Thyroid gland (tissue), 4 donors: ENCODE data around the gene ARMC2. TPM values are rescaled to one million over a fixed set of nuclear protein-coding genes. Genes with fewer than 3 reads are reported as not detected.

Source experiments
- DNase-seq, 2 donors: peaks; one replicate each; pipeline ENCODE4 v3.0.0-alpha.2; 2019
- H3K27ac ChIP-seq, 3 donors: fragments of 200-600 bp; sonication (generic); 1 replicate in 2 of 3; 2 replicates in 1 of 3; pipeline ENCODE4 v1.5.1; 2016 to 2019; ENCODE audit warnings: mild to moderate bottlenecking in 1 of 3, moderate library complexity in 1 of 3
- H3K27me3 ChIP-seq: fragments of 200-600 bp; sonication (generic); one replicate; pipeline ENCODE4 v1.5.1; 2019
- H3K36me3 ChIP-seq, 2 donors: fragments of 200-600 bp; sonication (generic); one replicate each; pipeline ENCODE4 v1.5.1; 2016 to 2019
- H3K4me1 ChIP-seq, 2 donors: fragments of 200-600 bp; sonication (generic); one replicate each; pipeline ENCODE4 v1.5.1; 2017 to 2019
- H3K4me3 ChIP-seq, 3 donors: fragments of 200-600 bp; sonication (generic); replicated peaks in 1 of 3; 1 replicate in 2 of 3; 2 replicates in 1 of 3; pipeline ENCODE4 v1.5.1; 2016; ENCODE audit warnings: mild to moderate bottlenecking in 1 of 3
- H3K9me3 ChIP-seq: fragments of 200-600 bp; sonication (generic); one replicate; pipeline ENCODE4 v1.5.1; 2017
- CTCF ChIP-seq, 6 experiments: fragments of 200-600 bp in 3 of 6; fragments of 450-650 bp in 3 of 6; sonication (generic) in 3 of 6; IDR thresholded peaks; one replicate each; pipeline ENCODE4 v1.5.1; 2016 to 2019; ENCODE audit warnings: antibody characterized with exemption in 6 of 6, mild to moderate bottlenecking in 2 of 6, inconsistent platforms in 1 of 6, moderate library complexity in 1 of 6
- POLR2A ChIP-seq, 2 donors: fragments of 450-650 bp; IDR thresholded peaks; one replicate each; pipeline ENCODE4 v1.6.1; 2017; ENCODE audit warnings: antibody characterized with exemption in 2 of 2, mild to moderate bottlenecking in 2 of 2, moderate library complexity in 1 of 2
- WGBS, 2 donors: methylation state at CpG; one replicate each; pipeline ENCODE4 v1.1.5; 2017; 5-methylcytosine and 5-hydroxymethylcytosine counted together
- intact Hi-C: fragments of 100-400 bp; cut with DNase I; formaldehyde crosslinking; loops from one replicate; pipeline ENCODE4 v1.15.1; 2023
- total RNA-seq, 4 donors: library from RNA; depleted of rRNA; stranded (reverse); fragments of >200 nt; gene quantifications; one replicate each; pipeline ENCODE4 v1.2.3, GENCODE V29; 2016

Gene ARMC2
- total RNA-seq, 4 donors from 2014 or later = 5.2 to 9.3 (median 6.9) TPM

- Histone ChIP-seq H3K27me3 (no peaks in the 10 kb centered on the region), H3K36me3 (no peaks in the 10 kb centered on the region), H3K4me1 (peaks cover 0 to 8% of the 10 kb centered on the region in 2 donors), H3K9me3 (no peaks in the 10 kb centered on the region), H3K4me3 (no peak overlapping the region), H3K27ac (no peak overlapping the region)
- WGBS, 2 donors = 81 to 95% methylated on average over 6 of the region's 6 CpGs
- intact Hi-C loops = no loop called here
- DNase-seq = no peak
- TF ChIP-seq CTCF (IDR thresholded peaks at IDR 0.05) = no peak
- TF ChIP-seq POLR2A (IDR thresholded peaks at IDR 0.05) = no peak
Measured at GRCh38 chr6:108916026-108916686, 67.9 kb downstream of the ARMC2 start.

- whole genome bisulfite sequencing, 2 donors = 77 to 86% methylated on average over 1 of the region's 1 CpG
- Histone ChIP-seq H3K4me1 (peaks cover 6 to 25% of the 10 kb centered on the region in 2 donors), H3K4me3 (no peak overlapping the region), H3K36me3 (no peaks in the 10 kb centered on the region), H3K27me3 (no peaks in the 10 kb centered on the region), H3K9me3 (no peaks in the 10 kb centered on the region), H3K27ac (no peak overlapping the region)
- no peak for DNase-seq
- TF ChIP-seq POLR2A (IDR thresholded peaks at IDR 0.05) (no peak), CTCF (IDR thresholded peaks at IDR 0.05) (no peak)
- intact Hi-C loops = no loop called here
Measured at GRCh38 chr6:108920751-108921150, 72.5 kb downstream of the ARMC2 start.

GRCh38 chr6:108921547-108922361, 73.5 kb downstream of the ARMC2 start:
- no peaks in the 10 kb centered on the region for H3K9me3 ChIP-seq
- no peak for TF ChIP-seq CTCF (IDR thresholded peaks at IDR 0.05)
- no peak for TF ChIP-seq POLR2A (IDR thresholded peaks at IDR 0.05)
- peaks cover 6 to 25% of the 10 kb centered on the region in 2 donors for H3K4me1 ChIP-seq
- no peak overlapping the region for H3K4me3 ChIP-seq
- peak; percentile 58 to 60 for DNase-seq
- H3K27ac ChIP-seq = peak overlapping the region; percentile 19 to 54 (median 47)
- WGBS, 2 donors = 62 to 64% methylated on average over 8 to 9 of the region's 9 CpGs
- H3K27me3 ChIP-seq = no peaks in the 10 kb centered on the region
- H3K36me3 ChIP-seq = no peaks in the 10 kb centered on the region
- intact Hi-C loops = no loop called here

- no peak overlapping the region for H3K4me3 ChIP-seq
- H3K36me3 ChIP-seq = no peaks in the 10 kb centered on the region
- no peaks in the 10 kb centered on the region for H3K27me3 ChIP-seq
- H3K9me3 ChIP-seq = no peaks in the 10 kb centered on the region
- H3K27ac ChIP-seq = peak overlapping the region in 2 of 3 donors; percentile 47 to 54
- TF ChIP-seq CTCF (IDR thresholded peaks at IDR 0.05) = no peak
- TF ChIP-seq POLR2A (IDR thresholded peaks at IDR 0.05) = no peak
- intact Hi-C loops = no loop called here
- DNase-seq = no peak
- H3K4me1 ChIP-seq = peaks cover 6 to 25% of the 10 kb centered on the region in 2 donors
Measured at GRCh38 chr6:108922499-108922898, 74.3 kb downstream of the ARMC2 start.

GRCh38 chr6:108927927-108928326, 79.7 kb downstream of the ARMC2 start:
- Histone ChIP-seq H3K27me3 (no peaks in the 10 kb centered on the region), H3K36me3 (no peaks in the 10 kb centered on the region), H3K27ac (no peak overlapping the region), H3K9me3 (no peaks in the 10 kb centered on the region), H3K4me3 (no peak overlapping the region), H3K4me1 (no peaks in the 10 kb centered on the region)
- 90 to 94% methylated on average over 5 of the region's 5 CpGs for WGBS, 2 donors
- intact Hi-C loops = no loop called here
- no peak for TF ChIP-seq CTCF (IDR thresholded peaks at IDR 0.05)
- no peak for TF ChIP-seq POLR2A (IDR thresholded peaks at IDR 0.05)
- no peak for DNase-seq
